ENCODE data around the gene RIBC2. TPM values are rescaled to one million over a fixed set of nuclear protein-coding genes. Genes with fewer than 3 reads are reported as not detected.

RIBC2 gene
- total RNA-seq, 1 experiment from 2014 or later, result 2.9 TPM

- Histone ChIP-seq H3K27ac (ENCODE audit: low read length) (no peak overlapping the region), H3K27me3 (ENCODE audit: control insufficient read depth, insufficient read depth, low read length) (no peaks in the 10 kb centered on the region), H3K36me3 (ENCODE audit: control insufficient read depth, insufficient read depth, low read length) (no peaks in the 10 kb centered on the region), H3K4me1 (ENCODE audit: control insufficient read depth, insufficient read depth, low read length) (no peaks in the 10 kb centered on the region; the same call in 1 of the 2 replicates), H3K4me3 (ENCODE audit: low read depth in 2 of 2, low read length in 2 of 2) (no peak overlapping the region), H3K9me3 (ENCODE audit: control insufficient read depth, insufficient read depth, low read depth, low read length) (no peaks in the 10 kb centered on the region)
- no peak for DNase-seq (ENCODE audit: low read depth, low spot score)
- POLR2A ChIA-PET, result no interaction called here
- CTCF ChIA-PET, result interaction anchor here (0.6 to 1.0 kb wide), 6 partner anchors 53 to 536 kb away, joined by 3 to 11 read pairs (median 4); no protein-coding TSS in a partner anchor
- in situ Hi-C loops (cut with HindIII; ENCODE audit: low pct_unique_long_range_greater_than_20kb, low sequenced_read_pairs) (no loop called here), intact Hi-C loops (cut with micrococcal nuclease; ENCODE audit: unreplicated experiment) (loop anchor here (5.0 kb wide), 1 partner anchor 110 kb away; no protein-coding TSS in a partner anchor)
- BruUV-seq (replicated peaks), result no TSS peak
- TF ChIP-seq TCF7L2 (IDR thresholded peaks at IDR 0.05; ENCODE audit: low read depth, low read length), result no peak
- TF ChIP-seq SIN3A (IDR thresholded peaks at IDR 0.05; ENCODE audit: borderline replicate concordance, insufficient read depth, low read depth, low read length), result no peak
- TF ChIP-seq POLR2AphosphoS5 (IDR thresholded peaks at IDR 0.05; ENCODE audit: low read depth, low read length), result no peak
- no peak for TF ChIP-seq REST (IDR thresholded peaks at IDR 0.05; ENCODE audit: insufficient read depth in 1 of 2, low read depth in 2 of 2, low read length in 1 of 2)
- TF ChIP-seq, protein P1, sequence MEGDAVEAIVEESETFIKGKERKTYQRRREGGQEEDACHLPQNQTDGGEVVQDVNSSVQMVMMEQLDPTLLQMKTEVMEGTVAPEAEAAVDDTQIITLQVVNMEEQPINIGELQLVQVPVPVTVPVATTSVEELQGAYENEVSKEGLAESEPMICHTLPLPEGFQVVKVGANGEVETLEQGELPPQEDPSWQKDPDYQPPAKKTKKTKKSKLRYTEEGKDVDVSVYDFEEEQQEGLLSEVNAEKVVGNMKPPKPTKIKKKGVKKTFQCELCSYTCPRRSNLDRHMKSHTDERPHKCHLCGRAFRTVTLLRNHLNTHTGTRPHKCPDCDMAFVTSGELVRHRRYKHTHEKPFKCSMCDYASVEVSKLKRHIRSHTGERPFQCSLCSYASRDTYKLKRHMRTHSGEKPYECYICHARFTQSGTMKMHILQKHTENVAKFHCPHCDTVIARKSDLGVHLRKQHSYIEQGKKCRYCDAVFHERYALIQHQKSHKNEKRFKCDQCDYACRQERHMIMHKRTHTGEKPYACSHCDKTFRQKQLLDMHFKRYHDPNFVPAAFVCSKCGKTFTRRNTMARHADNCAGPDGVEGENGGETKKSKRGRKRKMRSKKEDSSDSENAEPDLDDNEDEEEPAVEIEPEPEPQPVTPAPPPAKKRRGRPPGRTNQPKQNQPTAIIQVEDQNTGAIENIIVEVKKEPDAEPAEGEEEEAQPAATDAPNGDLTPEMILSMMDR (IDR thresholded peaks at IDR 0.05), result no peak
- ATAC-seq, result no peak
These were observed 28.6 kb downstream of the RIBC2 start for GRCh38 chr22:45442116-45442515.

- no peaks in the 10 kb centered on the region for H3K27me3 ChIP-seq (ENCODE audit: control insufficient read depth, insufficient read depth, low read length)
- intact Hi-C loops (cut with micrococcal nuclease; ENCODE audit: unreplicated experiment) (loop anchor here (5.0 kb wide), 1 partner anchor 108 kb away; no protein-coding TSS in a partner anchor), in situ Hi-C loops (cut with HindIII; ENCODE audit: low pct_unique_long_range_greater_than_20kb, low sequenced_read_pairs) (no loop called here)
- no peak for TF ChIP-seq SIN3A (IDR thresholded peaks at IDR 0.05; ENCODE audit: borderline replicate concordance, insufficient read depth, low read depth, low read length)
- no peak for TF ChIP-seq POLR2AphosphoS5 (IDR thresholded peaks at IDR 0.05; ENCODE audit: low read depth, low read length)
- TF ChIP-seq REST (IDR thresholded peaks at IDR 0.05; ENCODE audit: insufficient read depth in 1 of 2, low read depth in 2 of 2, low read length in 1 of 2), result no peak
- TF ChIP-seq TCF7L2 (IDR thresholded peaks at IDR 0.05; ENCODE audit: low read depth, low read length), result no peak
- TF ChIP-seq, protein P1 (IDR thresholded peaks at IDR 0.05), result no peak
- no peak for ATAC-seq
- DNase-seq (ENCODE audit: low read depth, low spot score), result no peak
- H3K9me3 ChIP-seq (ENCODE audit: control insufficient read depth, insufficient read depth, low read depth, low read length), result no peaks in the 10 kb centered on the region
- H3K4me3 ChIP-seq (ENCODE audit: low read depth in 2 of 2, low read length in 2 of 2), result no peak overlapping the region
- ChIA-PET POLR2A (interaction anchor here (0.6 kb wide), 1 partner anchor 49 kb away, joined by 5 read pairs; no protein-coding TSS in a partner anchor), CTCF (no interaction called here)
- no peaks in the 10 kb centered on the region for H3K36me3 ChIP-seq (ENCODE audit: control insufficient read depth, insufficient read depth, low read length)
- no TSS peak for BruUV-seq (replicated peaks)
- no peaks in the 10 kb centered on the region; the same call in 1 of the 2 replicates for H3K4me1 ChIP-seq (ENCODE audit: control insufficient read depth, insufficient read depth, low read length)
- no peak overlapping the region for H3K27ac ChIP-seq (ENCODE audit: low read length)
These were observed 30.7 kb downstream of the RIBC2 start for GRCh38 chr22:45444168-45444567.

Measured in Panc1 (cell line).